ENCODE data around the gene AP1M1. TPM values are rescaled to one million over a fixed set of nuclear protein-coding genes. Genes with fewer than 3 reads are reported as not detected.

AP1M1 gene
- total RNA-seq, 1 experiment from 2014 or later, result 98.0 TPM

DNA sequence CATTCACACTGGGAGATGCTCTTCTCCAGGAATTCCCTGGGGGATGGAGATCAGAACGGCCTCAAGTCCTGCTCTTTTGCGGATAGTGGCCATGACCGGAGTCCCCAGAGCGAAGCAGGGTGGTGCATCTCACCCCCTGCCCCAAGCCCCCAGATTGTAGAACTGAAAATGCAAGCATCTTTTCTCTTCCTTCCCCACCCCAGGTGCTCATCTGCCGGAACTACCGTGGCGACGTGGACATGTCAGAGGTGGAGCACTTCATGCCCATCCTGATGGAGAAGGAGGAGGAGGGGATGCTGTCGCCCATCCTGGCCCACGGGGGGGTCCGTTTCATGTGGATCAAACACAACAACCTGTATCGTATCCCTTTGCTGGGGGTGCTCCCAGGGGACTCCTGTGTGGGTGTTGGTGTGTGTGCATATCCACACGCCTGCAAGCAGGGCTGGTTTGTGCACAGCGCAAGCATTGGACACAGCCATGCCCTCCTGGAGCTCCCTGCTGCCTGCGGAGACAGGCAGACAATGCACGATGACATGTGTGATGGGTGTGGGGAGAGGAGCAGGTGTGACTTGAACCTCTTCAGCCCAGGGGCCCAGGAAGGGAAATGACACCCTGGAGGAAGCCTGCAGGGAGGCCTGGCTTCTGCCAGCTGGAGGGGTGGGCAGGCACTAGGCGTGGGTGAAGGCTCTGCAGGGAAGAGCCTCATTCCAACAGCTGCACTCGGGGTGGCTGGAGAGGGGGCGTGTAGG is 5.7 kb downstream of the AP1M1 start:
- no peak for DNase-seq
- TF ChIP-seq, protein P1, sequence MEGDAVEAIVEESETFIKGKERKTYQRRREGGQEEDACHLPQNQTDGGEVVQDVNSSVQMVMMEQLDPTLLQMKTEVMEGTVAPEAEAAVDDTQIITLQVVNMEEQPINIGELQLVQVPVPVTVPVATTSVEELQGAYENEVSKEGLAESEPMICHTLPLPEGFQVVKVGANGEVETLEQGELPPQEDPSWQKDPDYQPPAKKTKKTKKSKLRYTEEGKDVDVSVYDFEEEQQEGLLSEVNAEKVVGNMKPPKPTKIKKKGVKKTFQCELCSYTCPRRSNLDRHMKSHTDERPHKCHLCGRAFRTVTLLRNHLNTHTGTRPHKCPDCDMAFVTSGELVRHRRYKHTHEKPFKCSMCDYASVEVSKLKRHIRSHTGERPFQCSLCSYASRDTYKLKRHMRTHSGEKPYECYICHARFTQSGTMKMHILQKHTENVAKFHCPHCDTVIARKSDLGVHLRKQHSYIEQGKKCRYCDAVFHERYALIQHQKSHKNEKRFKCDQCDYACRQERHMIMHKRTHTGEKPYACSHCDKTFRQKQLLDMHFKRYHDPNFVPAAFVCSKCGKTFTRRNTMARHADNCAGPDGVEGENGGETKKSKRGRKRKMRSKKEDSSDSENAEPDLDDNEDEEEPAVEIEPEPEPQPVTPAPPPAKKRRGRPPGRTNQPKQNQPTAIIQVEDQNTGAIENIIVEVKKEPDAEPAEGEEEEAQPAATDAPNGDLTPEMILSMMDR (IDR thresholded peaks at IDR 0.05; ENCODE audit: insufficient read depth in 1 of 2, low read depth in 1 of 2, low read length in 1 of 2, severe bottlenecking in 1 of 2, unreplicated experiment in 1 of 2), result no peak
- H3K4me3 ChIP-seq (ENCODE audit: low read depth, low read length), result no peak overlapping the region
- CTCF ChIA-PET, result no interaction called here
- Mint-ChIP-seq H3K27ac (ENCODE audit: unreplicated experiment) (no peak overlapping the region), H3K36me3 (ENCODE audit: insufficient read depth, unreplicated experiment) (peaks cover 68% of the 10 kb centered on the region), H3K4me1 (ENCODE audit: low read depth, unreplicated experiment) (peaks cover 7% of the 10 kb centered on the region), H3K9me3 (ENCODE audit: unreplicated experiment) (no peaks in the 10 kb centered on the region), H3K4me3 (ENCODE audit: unreplicated experiment) (no peak overlapping the region), H3K27me3 (ENCODE audit: insufficient read depth, unreplicated experiment) (no peaks in the 10 kb centered on the region)
- BruUV-seq (replicated peaks), result no TSS peak
- H3K4me1 ChIP-seq, result peaks cover 11% of the 10 kb centered on the region; the same call in 1 of the 2 replicates
- peaks cover 6% of the 10 kb centered on the region for H3K36me3 ChIP-seq (ENCODE audit: control insufficient read depth, insufficient read depth, low read length)
- POLR2A ChIA-PET, result no interaction called here
- H3K27me3 ChIP-seq (replicated peaks; ENCODE audit: control insufficient read depth, insufficient read depth, low read length), result no peaks in the 10 kb centered on the region
- H3K9me3 ChIP-seq, result no peaks in the 10 kb centered on the region
- intact Hi-C loops (cut with micrococcal nuclease; ENCODE audit: unreplicated experiment), result no loop called here

GRCh38 chr19:16204005-16204294 is 6.2 kb downstream of the AP1M1 start:
- H3K36me3 ChIP-seq (ENCODE audit: control insufficient read depth, insufficient read depth, low read length), result peaks cover 6% of the 10 kb centered on the region
- no TSS peak for BruUV-seq (replicated peaks)
- CTCF ChIA-PET, result no interaction called here
- H3K9me3 Mint-ChIP-seq (ENCODE audit: unreplicated experiment), result no peaks in the 10 kb centered on the region
- H3K27me3 ChIP-seq (replicated peaks; ENCODE audit: control insufficient read depth, insufficient read depth, low read length), result no peaks in the 10 kb centered on the region
- H3K27me3 Mint-ChIP-seq (ENCODE audit: insufficient read depth, unreplicated experiment), result no peaks in the 10 kb centered on the region
- H3K36me3 Mint-ChIP-seq (ENCODE audit: insufficient read depth, unreplicated experiment), result peaks cover 72% of the 10 kb centered on the region
- DNase-seq, result no peak
- TF ChIP-seq, protein P1 (IDR thresholded peaks at IDR 0.05; ENCODE audit: insufficient read depth in 1 of 2, low read depth in 1 of 2, low read length in 1 of 2, severe bottlenecking in 1 of 2, unreplicated experiment in 1 of 2), result no peak
- no peak overlapping the region for H3K27ac Mint-ChIP-seq (ENCODE audit: unreplicated experiment)
- peaks cover 7% of the 10 kb centered on the region for H3K4me1 Mint-ChIP-seq (ENCODE audit: low read depth, unreplicated experiment)
- POLR2A ChIA-PET, result no interaction called here
- no peak overlapping the region for H3K4me3 Mint-ChIP-seq (ENCODE audit: unreplicated experiment)
- intact Hi-C loops (cut with micrococcal nuclease; ENCODE audit: unreplicated experiment), result no loop called here
- H3K4me1 ChIP-seq, result peaks cover 8% of the 10 kb centered on the region; the same call in 1 of the 2 replicates
- no peaks in the 10 kb centered on the region for H3K9me3 ChIP-seq
- no peak overlapping the region for H3K4me3 ChIP-seq (ENCODE audit: low read depth, low read length)

- H3K4me3 Mint-ChIP-seq (ENCODE audit: unreplicated experiment), result no peak overlapping the region
- no peak for DNase-seq
- H3K27me3 Mint-ChIP-seq (ENCODE audit: insufficient read depth, unreplicated experiment), result no peaks in the 10 kb centered on the region
- CTCF ChIA-PET, result no interaction called here
- no peak overlapping the region for H3K27ac Mint-ChIP-seq (ENCODE audit: unreplicated experiment)
- intact Hi-C loops (cut with micrococcal nuclease; ENCODE audit: unreplicated experiment), result no loop called here
- Histone ChIP-seq H3K4me3 (ENCODE audit: low read depth, low read length) (no peak overlapping the region), H3K4me1 (no peaks in the 10 kb centered on the region), H3K27me3 (replicated peaks; ENCODE audit: control insufficient read depth, insufficient read depth, low read length) (no peaks in the 10 kb centered on the region), H3K36me3 (ENCODE audit: control insufficient read depth, insufficient read depth, low read length) (peaks cover 6% of the 10 kb centered on the region), H3K9me3 (no peaks in the 10 kb centered on the region)
- peaks cover 65% of the 10 kb centered on the region for H3K36me3 Mint-ChIP-seq (ENCODE audit: insufficient read depth, unreplicated experiment)
- no TSS peak for BruUV-seq (replicated peaks)
- H3K9me3 Mint-ChIP-seq (ENCODE audit: unreplicated experiment), result no peaks in the 10 kb centered on the region
- POLR2A ChIA-PET, result interaction anchor here (0.6 kb wide), 2 partner anchors 49 to 184 kb away, joined by 4 to 14 read pairs; no protein-coding TSS in a partner anchor
- peaks cover under 1% of the 10 kb centered on the region for H3K4me1 Mint-ChIP-seq (ENCODE audit: low read depth, unreplicated experiment)
- TF ChIP-seq, protein P1 (IDR thresholded peaks at IDR 0.05; ENCODE audit: insufficient read depth in 1 of 2, low read depth in 1 of 2, low read length in 1 of 2, severe bottlenecking in 1 of 2, unreplicated experiment in 1 of 2), result no peak
Measured at GRCh38 chr19:16205205-16206045, 7.7 kb downstream of the AP1M1 start.
